IPS-NIHi11 (cell line): ENCODE results near the gene EVA1C.
"Not testable (repeated sequence)": the region's sequence is repeated elsewhere in the genome, so short reads cannot be mapped to it uniquely, and the experiment has no call there.

ENCODE experiments used
- DNase-seq: peaks from one replicate; pipeline ENCODE4 v3.0.0; 2012; ENCODE audit warnings: mixed read lengths, low spot score

The EVA1C gene

DNA sequence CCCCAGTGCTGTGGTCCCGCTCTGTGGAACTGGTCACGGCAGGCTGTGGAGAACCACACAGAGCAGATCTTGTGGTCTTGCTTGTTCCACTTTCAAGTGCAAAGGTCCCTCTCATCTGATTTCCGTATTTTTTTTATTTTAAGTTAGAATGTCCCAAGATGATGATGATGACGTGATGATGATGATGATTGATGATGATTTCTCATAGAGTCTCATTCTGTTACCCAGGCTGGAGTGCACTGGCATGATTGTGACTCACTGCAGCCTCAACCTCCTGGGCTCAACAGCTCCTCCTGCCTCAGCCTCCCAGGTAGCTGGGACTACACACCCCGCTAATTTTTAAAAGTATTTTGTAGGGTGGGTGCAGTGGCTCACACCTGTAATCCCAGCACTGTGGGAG is 12.2 kb downstream of the EVA1C start:
- no peak for DNase-seq

GRCh38 chr21:32425628-32426027 is 13.1 kb downstream of the EVA1C start:
- DNase-seq, result no peak

GRCh38 chr21:32426066-32426465 is 13.6 kb downstream of the EVA1C start:
- no peak for DNase-seq

GRCh38 chr21:32426592-32427051 is 14.1 kb downstream of the EVA1C start:
- no peak for DNase-seq

GRCh38 chr21:32427958-32428623 is 15.6 kb downstream of the EVA1C start:
- DNase-seq, result no peak

DNA sequence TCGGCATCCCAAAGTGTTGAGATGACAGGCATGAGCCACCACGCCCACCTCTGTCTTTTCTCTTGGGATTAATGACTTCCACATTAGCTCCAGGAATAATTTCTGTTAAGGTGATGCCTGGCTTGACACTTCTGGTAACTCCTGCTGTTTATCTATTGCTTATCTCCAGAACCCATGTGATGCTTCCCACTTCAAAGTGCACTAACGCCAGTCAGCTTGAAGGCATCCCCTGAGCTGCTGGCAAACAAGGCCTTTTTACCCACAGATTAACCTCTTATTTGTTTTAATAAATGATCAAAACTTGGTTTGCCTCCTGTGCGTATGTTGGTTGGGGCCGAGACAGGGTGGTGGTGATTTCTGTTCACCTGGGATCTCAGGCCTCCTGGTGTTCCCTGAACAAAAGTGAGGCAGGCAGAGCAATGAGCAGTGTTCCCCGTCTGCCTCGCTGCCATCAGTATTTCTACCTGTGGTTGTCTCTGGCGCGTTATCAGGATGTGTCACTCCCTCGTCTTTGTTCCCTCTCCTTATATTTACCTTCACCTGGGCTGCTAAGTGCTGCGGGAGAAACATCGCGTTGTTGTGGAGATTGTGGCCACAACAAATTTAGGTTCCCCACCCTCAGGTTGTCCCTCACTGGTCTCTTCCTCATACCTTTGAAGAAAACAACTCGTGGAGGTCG is 20.6 kb downstream of the EVA1C start:
- not testable (repeated sequence) for DNase-seq

DNA sequence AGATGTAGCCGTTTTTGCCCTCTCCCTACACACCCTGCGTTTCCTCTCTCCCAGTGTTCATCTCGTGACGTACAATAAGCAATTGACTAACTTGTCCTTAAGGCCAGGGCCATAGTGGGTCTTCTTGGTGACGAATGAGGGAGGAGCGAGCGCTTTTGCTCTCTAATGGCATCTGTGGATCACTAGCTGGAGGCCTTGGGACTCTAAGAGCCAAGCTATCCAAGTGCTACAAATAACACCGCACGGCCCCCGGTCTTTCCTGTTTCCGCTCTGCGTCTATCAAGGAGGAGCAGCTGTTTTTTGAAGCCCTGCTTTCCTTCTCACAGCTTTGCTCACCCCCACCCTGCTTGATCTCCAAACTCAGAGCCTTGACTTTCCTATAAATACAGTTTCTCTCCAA is 25.2 kb downstream of the EVA1C start:
- DNase-seq, result no peak

DNA sequence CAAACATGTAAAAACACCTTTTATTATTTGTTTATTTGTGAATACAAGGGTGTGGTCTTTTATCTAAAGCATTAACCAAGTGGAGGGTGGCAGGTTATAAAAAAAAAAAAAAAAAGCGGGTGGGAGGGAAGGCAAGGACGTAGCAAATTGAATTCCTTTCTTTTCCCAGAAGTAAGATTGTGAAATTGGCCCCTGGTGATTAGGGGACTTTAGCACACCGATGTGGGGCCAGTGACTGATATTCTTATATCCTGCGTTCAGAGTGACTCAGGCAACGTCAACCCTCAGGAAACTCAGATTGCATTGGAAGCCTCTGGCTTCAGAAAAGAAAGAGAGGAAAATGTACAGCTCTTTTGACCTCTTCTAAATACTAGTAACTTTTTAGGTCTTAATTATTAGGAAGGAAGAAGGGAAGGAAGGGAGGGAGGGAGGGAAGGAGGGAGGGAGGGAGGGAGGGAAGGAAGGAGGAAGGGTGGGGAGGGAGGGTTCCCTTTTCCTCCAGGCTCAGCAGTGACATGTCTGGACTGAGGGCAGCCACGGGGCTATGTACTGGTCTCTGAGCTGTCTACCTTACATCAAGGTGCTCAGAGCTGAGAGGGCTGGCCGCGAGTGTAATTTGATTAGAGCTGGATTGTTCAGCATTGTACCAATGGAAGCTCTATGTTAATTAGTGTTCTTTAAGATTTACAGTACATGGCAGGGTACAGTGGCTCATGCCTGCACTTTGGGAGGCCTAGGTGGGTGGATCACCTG is 30.2 kb downstream of the EVA1C start:
- DNase-seq, result no peak

DNA sequence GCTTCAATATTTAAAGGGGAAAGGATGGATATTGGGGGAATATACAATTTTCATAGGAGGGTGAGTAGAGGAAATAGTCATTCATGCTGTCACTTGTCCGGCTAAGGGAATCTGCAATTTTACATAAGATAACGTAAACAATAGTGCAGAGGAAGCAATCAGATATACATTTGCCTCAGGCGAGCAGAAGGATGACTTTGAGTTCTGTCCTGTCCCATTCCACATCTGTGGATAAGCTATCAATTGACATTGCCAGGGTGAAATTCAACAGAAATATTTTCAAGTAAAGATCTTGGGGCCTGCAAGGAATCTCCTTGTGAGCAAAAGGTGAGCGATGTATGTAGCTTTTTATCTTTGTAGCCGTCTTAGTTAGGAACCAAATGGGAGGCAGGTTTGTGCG is 32.6 kb downstream of the EVA1C start:
- DNase-seq, result no peak

- not testable (repeated sequence) for DNase-seq
Observed at GRCh38 chr21:32446440-32446839, 33.9 kb downstream of the EVA1C start.

GRCh38 chr21:32447224-32447623 is 34.7 kb downstream of the EVA1C start:
- DNase-seq, result no peak

DNA sequence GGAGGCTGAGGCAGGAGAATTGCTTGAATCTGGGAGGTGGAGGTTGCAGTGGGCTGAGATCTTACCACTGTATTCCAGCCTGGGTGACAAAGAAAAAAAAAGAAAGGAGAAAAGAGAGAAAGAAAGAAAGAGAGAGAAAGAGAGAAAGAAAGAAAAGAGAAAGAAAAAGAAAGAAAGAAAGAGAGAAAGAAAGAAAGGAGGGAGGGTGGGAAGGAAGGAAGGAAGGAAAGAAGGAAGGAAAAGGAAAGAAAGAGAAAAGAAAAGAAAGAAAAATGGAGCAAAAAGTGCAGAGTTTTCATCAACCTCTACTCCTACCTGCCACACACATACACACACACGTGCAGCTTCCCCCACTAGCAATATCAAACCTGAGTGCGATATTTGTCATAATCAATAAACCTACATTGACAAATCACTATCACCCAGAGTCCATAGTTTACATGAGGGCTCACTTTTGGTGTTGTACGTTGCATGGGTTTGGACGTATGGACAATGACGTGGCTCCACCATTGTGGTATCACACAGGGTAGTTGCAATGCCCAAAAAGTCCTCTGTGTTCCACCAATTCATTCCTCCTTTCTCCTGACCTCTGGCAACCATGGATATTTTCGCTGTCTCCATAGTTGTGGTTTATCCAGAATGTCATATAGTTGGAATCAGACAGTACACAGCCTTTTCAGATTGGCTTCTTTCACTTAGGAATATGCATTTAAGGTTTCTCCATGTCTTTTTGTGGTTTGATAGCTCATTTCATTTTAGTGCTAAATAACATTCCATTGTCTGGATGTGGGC is 36.5 kb downstream of the EVA1C start:
- DNase-seq, result no peak

- DNase-seq, result not testable (repeated sequence)
Observed at GRCh38 chr21:32450881-32451701, 38.6 kb downstream of the EVA1C start.

GRCh38 chr21:32452191-32452590 is 39.7 kb downstream of the EVA1C start:
- not testable (repeated sequence) for DNase-seq

DNA sequence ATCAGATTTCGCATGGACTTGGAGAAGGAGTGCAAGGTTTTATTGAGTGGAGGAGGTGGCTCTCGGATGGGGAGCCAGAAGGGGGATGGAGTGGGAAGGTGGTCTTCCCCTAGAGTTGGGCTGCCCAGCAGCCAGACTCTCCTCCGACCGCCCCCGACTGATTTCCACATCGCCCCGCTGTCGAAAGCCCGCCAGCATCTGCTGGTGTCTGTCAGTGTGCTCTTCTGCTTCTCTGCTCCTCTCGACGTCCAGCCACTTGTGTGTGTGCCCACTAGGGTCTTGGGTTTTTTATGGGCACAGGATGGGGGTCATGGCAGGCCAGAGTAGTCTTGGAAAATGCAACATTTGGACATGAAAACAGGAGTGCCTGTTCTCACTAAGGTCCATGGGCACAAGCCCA is 40.1 kb downstream of the EVA1C start:
- no peak for DNase-seq

GRCh38 chr21:32455548-32455947 is 43.0 kb downstream of the EVA1C start:
- no peak for DNase-seq

DNA sequence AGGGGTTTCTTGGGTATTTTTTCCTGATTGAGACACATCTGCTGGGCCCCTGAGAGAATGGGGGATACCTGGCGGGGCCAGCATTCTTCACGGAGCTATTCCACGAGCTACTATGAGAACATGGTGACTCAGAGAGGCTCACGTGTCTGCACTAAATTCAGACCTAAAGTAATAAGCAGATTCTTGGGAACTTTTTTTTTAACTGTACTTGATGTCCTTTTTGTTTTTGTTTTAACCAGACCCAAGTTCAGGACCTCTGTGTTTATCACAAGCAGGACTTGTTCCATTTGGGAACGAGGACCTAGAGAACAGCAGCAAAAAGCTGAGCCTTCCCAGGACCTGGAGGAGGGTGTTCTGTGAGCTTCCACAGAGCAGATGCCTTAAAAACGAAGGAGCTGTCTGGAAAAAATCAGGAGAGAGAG is 44.0 kb downstream of the EVA1C start:
- no peak for DNase-seq

DNA sequence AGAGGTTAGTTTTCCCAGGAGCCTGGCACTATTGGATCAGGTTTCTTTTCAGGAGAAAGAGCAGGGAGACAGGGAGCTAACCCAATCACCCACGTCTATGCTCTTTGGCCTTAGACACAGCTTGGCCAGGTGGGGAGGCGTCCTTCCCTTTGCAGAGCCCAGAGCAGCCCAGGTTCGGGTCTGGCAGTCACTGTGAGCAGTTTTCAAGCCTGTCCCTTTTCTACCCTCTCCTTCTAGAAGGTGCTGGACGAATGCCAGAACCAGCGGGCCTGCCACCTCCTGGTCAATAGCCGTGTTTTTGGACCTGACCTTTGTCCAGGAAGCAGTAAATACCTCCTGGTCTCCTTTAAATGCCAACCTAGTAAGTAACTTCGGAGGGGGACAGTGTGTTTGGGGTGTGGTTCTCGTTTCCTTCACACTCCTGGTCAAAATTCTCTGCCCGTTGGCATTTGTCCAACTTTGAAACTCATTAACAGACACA is 44.9 kb downstream of the EVA1C start:
- DNase-seq, result no peak

- DNase-seq, result no peak
Observed at GRCh38 chr21:32457962-32458361, 45.5 kb downstream of the EVA1C start.

GRCh38 chr21:32459972-32460371 is 47.5 kb downstream of the EVA1C start:
- no peak for DNase-seq

DNA sequence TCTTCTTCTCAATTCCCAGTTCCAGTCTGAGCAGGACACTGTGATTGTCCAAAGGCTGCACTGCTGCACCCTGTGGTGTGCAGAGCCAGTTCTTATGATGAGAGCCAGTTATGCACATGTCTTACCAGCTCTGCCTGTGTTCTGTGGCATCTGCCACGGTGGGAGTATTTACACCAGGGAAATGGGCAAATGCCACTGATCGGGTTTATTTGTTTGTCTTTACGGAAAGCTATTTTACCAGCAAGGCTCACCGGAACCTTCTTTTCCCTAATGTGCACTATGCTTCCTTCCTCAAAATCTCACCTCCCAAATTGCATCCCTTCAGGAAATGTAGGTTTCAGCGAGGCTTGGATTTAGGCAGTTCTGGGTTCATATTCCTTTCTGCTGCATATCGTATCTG is 49.0 kb downstream of the EVA1C start:
- DNase-seq, result no peak
